BJ (cell line): ENCODE data around the gene SEC24C. TPM values are rescaled to one million over a fixed set of nuclear protein-coding genes. Genes with fewer than 3 reads are reported as not detected.
A peak's percentile ranks its signal among the peaks of the same experiment; 100 is the strongest.
"Not testable (repeated sequence)": the region's sequence is repeated elsewhere in the genome, so short reads cannot be mapped to it uniquely, and the experiment has no call there.

Experiments used
- CTCF ChIA-PET: fragments of 350-600 bp; formaldehyde crosslinking; extraction: SDS; loops from one replicate; lab custom pipeline; 2021; ENCODE audit warnings: antibody characterized with exemption, inconsistent platforms; lab: Yijun Ruan, JAX
- POLR2A ChIA-PET: fragments of 300-600 bp; sonication (Branson Sonifier 250); formaldehyde crosslinking; extraction: SDS; loops from one replicate; lab custom pipeline; 2021; ENCODE audit warnings: antibody characterized with exemption; lab: Charles Lee
- DNase-seq: peaks from one replicate; pipeline ENCODE4 v3.0.0-alpha.2; 2011; ENCODE audit warnings: low read depth
- H3K27me3 ChIP-seq: 2 replicates; pipeline ENCODE4 v1.6.0; 2011; ENCODE audit warnings: low read length; ENCODE audit not compliant: control insufficient read depth, insufficient read depth
- H3K36me3 ChIP-seq: 2 replicates; pipeline ENCODE4 v1.5.1; 2011; ENCODE audit warnings: low read length; ENCODE audit not compliant: control insufficient read depth, insufficient read depth
- H3K4me3 ChIP-seq: 2 replicates; pipeline ENCODE4 v1.5.1; 2011; ENCODE audit warnings: low read depth, mild to moderate bottlenecking, control low read depth, low read length
- polyA minus RNA-seq: library from RNA; depleted of rRNA, polyadenylated mRNA; stranded (reverse); fragments of >200 nt; gene quantifications from 2 replicates; pipeline ENCODE4 v1.2.3, GENCODE V29; 2011; rRNA and poly(A)+ RNA removed
- polyA plus RNA-seq: library from polyadenylated mRNA; depleted of rRNA; stranded (reverse); fragments of >200 nt; gene quantifications from 2 replicates; pipeline ENCODE4 v1.2.3, GENCODE V29; 2011; rRNA removed
- TF ChIP-seq, protein P1 (sequence below): IDR thresholded peaks from 2 replicates; pipeline ENCODE4 v1.5.1; 2011; ENCODE audit warnings: low read depth, mild to moderate bottlenecking, control low read depth, inconsistent platforms, low read length, moderate library complexity; ENCODE audit not compliant: insufficient read depth

The SEC24C gene, protein sequence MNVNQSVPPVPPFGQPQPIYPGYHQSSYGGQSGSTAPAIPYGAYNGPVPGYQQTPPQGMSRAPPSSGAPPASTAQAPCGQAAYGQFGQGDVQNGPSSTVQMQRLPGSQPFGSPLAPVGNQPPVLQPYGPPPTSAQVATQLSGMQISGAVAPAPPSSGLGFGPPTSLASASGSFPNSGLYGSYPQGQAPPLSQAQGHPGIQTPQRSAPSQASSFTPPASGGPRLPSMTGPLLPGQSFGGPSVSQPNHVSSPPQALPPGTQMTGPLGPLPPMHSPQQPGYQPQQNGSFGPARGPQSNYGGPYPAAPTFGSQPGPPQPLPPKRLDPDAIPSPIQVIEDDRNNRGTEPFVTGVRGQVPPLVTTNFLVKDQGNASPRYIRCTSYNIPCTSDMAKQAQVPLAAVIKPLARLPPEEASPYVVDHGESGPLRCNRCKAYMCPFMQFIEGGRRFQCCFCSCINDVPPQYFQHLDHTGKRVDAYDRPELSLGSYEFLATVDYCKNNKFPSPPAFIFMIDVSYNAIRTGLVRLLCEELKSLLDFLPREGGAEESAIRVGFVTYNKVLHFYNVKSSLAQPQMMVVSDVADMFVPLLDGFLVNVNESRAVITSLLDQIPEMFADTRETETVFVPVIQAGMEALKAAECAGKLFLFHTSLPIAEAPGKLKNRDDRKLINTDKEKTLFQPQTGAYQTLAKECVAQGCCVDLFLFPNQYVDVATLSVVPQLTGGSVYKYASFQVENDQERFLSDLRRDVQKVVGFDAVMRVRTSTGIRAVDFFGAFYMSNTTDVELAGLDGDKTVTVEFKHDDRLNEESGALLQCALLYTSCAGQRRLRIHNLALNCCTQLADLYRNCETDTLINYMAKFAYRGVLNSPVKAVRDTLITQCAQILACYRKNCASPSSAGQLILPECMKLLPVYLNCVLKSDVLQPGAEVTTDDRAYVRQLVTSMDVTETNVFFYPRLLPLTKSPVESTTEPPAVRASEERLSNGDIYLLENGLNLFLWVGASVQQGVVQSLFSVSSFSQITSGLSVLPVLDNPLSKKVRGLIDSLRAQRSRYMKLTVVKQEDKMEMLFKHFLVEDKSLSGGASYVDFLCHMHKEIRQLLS
- polyA plus RNA-seq (72.6 and 92.2 TPM in 2 replicates), polyA minus RNA-seq (80.6 and 112 TPM in 2 replicates)

DNA sequence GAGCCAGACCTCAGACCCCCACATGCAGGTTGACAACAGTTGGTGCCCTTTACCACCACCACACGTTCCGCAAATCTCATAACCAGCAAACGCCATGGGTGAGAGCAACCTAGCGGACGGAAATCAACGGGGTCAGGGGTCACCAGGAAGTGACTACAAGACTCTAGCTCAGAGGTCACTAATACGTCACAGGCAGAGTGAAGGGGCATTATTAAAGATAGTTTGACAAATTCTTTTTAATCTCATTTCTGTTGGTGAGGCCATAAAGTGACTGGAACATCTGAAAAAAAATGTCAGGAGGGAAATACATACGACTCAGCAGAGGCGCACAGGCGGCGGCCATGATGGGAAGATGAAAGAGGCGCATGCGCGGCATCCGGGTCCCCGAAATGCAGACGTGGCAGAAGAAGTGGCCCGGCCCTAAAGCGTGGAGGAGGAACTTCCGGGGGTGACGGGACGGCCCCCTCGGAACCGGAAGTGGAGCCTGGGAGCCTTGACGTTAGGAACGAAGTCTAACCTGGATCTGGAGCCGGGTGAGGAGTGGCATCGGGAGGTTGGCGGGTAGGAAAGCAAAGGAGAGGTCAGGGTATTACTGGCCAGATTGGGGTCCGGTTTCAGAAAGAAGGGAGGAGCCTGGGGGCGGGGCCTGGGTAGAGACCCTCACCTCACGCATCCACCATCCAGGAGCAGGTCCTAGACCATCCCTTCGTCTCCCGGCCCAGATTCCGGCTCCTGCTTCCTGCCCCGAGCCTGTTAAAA is at the start of gene SEC24C:
SEC24C (plus strand) TSS at position 468 of the 759 bp plus-strand sequence. CDS start 2,461 bp downstream, outside the sequence.
- peak; percentile 74 for DNase-seq
- CTCF ChIA-PET, result interaction anchor here (1.2 to 1.5 kb wide), 4 partner anchors 9 to 28 kb away, joined by 3 to 5 read pairs (median 4); a partner anchor contains a TSS
- POLR2A ChIA-PET, result interaction anchor here (0.7 to 1.2 kb wide), 3 partner anchors 14 to 38 kb away, joined by 3 read pairs; partner anchors contain the start of gene CHCHD1

GRCh38 chr10:73695302-73695701 is 48.9 kb upstream of the SEC24C start:
- CTCF ChIA-PET, POLR2A ChIA-PET: not testable (repeated sequence)

More for the DNA sequence above, at the start of gene SEC24C:
- Histone ChIP-seq H3K36me3 (peaks cover 4% of the 10 kb centered on the region; the same call in 1 of the 2 replicates), H3K4me3 (peak within 1 kb of the TSS; percentile 81), H3K27me3 (no peaks in the 10 kb centered on the region)
- TF ChIP-seq, protein P1, sequence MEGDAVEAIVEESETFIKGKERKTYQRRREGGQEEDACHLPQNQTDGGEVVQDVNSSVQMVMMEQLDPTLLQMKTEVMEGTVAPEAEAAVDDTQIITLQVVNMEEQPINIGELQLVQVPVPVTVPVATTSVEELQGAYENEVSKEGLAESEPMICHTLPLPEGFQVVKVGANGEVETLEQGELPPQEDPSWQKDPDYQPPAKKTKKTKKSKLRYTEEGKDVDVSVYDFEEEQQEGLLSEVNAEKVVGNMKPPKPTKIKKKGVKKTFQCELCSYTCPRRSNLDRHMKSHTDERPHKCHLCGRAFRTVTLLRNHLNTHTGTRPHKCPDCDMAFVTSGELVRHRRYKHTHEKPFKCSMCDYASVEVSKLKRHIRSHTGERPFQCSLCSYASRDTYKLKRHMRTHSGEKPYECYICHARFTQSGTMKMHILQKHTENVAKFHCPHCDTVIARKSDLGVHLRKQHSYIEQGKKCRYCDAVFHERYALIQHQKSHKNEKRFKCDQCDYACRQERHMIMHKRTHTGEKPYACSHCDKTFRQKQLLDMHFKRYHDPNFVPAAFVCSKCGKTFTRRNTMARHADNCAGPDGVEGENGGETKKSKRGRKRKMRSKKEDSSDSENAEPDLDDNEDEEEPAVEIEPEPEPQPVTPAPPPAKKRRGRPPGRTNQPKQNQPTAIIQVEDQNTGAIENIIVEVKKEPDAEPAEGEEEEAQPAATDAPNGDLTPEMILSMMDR, result no peak

GRCh38 chr10:73697675-73698159 is 46.5 kb upstream of the SEC24C start, which contains the start of gene AGAP5:
Gene AGAP5 (minus strand): TSS chr10:73698109. CDS start chr10:73697755, 354 bp downstream.
- H3K27me3 ChIP-seq, H3K4me3 ChIP-seq, DNase-seq, POLR2A ChIA-PET, CTCF ChIA-PET, H3K36me3 ChIP-seq: not testable (repeated sequence)

More at GRCh38 chr10:73695302-73695701, 48.9 kb upstream of the SEC24C start:
- not testable (repeated sequence) for H3K27me3 ChIP-seq, DNase-seq, H3K4me3 ChIP-seq, H3K36me3 ChIP-seq

- POLR2A ChIA-PET, H3K4me3 ChIP-seq, H3K27me3 ChIP-seq, DNase-seq, H3K36me3 ChIP-seq, CTCF ChIA-PET: not testable (repeated sequence)
These were observed 45.4 kb upstream of the SEC24C start for GRCh38 chr10:73698819-73699218.

DNA sequence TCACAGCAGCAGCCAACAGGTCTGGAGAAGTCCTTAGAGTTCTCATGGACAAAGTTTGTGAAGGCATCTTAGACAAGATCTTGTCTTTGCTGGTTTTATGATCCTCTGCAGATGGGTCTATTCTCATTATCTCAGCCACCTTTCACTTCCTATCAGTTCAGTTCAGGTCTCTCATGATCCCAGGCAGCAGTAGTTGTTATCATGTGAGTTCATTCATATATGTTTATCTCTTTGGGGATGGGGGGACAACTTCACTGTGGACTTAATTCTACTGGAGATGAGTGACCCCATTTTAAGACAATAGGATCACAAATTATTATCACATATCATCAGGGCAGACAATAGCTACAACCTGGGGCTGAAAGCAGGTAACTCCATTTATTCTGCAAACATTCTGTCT is 40.2 kb upstream of the SEC24C start:
- DNase-seq, CTCF ChIA-PET, H3K36me3 ChIP-seq, H3K4me3 ChIP-seq, H3K27me3 ChIP-seq, POLR2A ChIA-PET: not testable (repeated sequence)

DNA sequence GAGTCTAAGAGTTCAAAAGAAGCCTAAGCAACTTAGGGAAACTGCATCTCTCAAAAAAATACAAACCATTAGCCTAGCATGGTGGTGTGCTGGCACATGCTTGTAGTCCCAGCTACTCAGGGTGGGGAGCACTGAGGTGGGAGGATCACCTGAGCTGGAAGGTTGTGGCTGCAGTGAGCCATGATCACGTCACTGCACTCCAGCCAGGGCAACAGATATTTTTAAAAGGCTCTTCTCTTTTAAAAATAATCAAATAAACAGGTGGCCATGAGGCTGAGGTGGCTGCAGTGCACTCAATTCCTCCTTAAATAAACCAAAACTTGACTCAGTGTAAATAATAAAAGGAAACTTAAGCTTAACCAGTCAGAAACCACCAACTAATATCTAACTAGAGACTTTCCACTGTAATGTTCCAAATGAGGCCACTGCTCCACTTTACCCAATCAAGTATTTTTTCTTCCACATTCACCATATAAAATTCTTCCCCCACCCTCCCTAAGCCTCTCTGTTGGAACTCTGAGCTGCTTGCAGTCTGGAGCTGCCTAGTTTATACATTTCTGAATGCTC is 38.6 kb upstream of the SEC24C start:
- POLR2A ChIA-PET, H3K4me3 ChIP-seq, DNase-seq, CTCF ChIA-PET, H3K27me3 ChIP-seq, H3K36me3 ChIP-seq: not testable (repeated sequence)

GRCh38 chr10:73706488-73706887 is 37.7 kb upstream of the SEC24C start:
- H3K27me3 ChIP-seq, DNase-seq, H3K4me3 ChIP-seq, POLR2A ChIA-PET, H3K36me3 ChIP-seq, CTCF ChIA-PET: not testable (repeated sequence)

DNA sequence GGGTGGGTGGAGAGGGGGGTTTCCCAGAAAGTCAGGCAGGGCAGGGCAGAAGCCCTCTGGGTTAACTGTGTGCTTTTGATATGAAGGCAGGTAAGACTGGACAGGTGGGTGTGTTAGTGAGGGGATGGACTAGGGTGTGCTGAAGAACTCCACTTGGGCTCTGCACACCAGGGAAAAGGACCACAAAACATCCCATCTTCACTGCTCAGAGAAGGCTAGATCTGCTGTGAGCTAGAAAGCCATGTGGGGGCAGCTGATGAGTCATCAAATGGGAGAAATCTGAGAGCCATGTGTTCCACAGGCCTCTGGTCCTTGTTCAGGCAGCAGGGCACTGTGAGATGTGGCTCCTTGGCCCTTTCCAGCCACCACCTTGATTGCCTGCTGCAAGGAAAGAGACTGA is 36.5 kb upstream of the SEC24C start:
- H3K27me3 ChIP-seq, H3K4me3 ChIP-seq, DNase-seq, CTCF ChIA-PET, POLR2A ChIA-PET, H3K36me3 ChIP-seq: not testable (repeated sequence)

GRCh38 chr10:73708122-73708521 is 36.0 kb upstream of the SEC24C start:
- DNase-seq, CTCF ChIA-PET, H3K4me3 ChIP-seq, POLR2A ChIA-PET, H3K27me3 ChIP-seq, H3K36me3 ChIP-seq: not testable (repeated sequence)

DNA sequence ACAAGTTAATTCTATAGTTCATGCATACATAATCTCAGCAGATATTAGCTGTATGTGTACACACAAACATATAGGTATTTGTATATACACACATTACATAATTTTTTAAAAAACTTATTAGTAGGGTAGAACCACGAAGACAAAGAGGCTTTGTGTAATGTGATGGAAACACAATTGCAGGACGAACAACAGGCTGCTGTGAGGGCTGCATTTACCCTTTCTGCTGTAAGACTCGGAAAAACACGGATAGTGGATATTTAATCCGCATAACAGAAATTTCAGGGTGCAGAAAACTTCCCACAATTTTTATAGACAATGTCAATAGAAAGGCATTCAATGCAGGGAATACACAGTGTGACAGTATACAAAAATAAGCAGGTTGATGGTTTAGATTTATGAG is 32.5 kb upstream of the SEC24C start:
- H3K36me3 ChIP-seq, DNase-seq, H3K4me3 ChIP-seq, POLR2A ChIA-PET, CTCF ChIA-PET, H3K27me3 ChIP-seq: not testable (repeated sequence)
